Chondrocyte (in vitro differentiated cells): Measurements from ENCODE around the gene VPS13D. TPM values are rescaled to one million over a fixed set of nuclear protein-coding genes. Genes with fewer than 3 reads are reported as not detected.

Experiments
- DNase-seq: peaks from one replicate; pipeline ENCODE4 v3.0.0; 2021; ENCODE audit warnings: mixed read lengths, low spot score
- H3K27ac Mint-ChIP-seq: one replicate; pipeline ENCODE4 v1.8.0; 2021; ENCODE audit warnings: mild to moderate bottlenecking, moderate library complexity, mixed read lengths; ENCODE audit not compliant: unreplicated experiment
- H3K27me3 Mint-ChIP-seq: 2 replicates; pipeline ENCODE4 v1.8.0; 2021; ENCODE audit warnings: low read depth, mixed read lengths
- H3K36me3 Mint-ChIP-seq: 2 replicates; pipeline ENCODE4 v1.8.0; 2021; ENCODE audit warnings: low read depth, mixed read lengths
- H3K4me1 Mint-ChIP-seq: 2 replicates; pipeline ENCODE4 v1.8.0; 2021; ENCODE audit warnings: low read depth, mild to moderate bottlenecking, mixed read lengths
- H3K4me3 Mint-ChIP-seq: one replicate; pipeline ENCODE4 v1.8.0; 2021; ENCODE audit warnings: mild to moderate bottlenecking, moderate library complexity, mixed read lengths; ENCODE audit not compliant: unreplicated experiment
- H3K9me3 Mint-ChIP-seq: 2 replicates; pipeline ENCODE4 v1.8.0; 2021; ENCODE audit warnings: low read depth, mixed read lengths
- total RNA-seq: library from RNA; stranded (reverse); gene quantifications from 3 replicates; pipeline ENCODE4 v1.2.1, GENCODE V29; 2021
- TF ChIP-seq, protein P1 (sequence below): fragments of 200-600 bp; sonication (generic); IDR thresholded peaks from 2 replicates; pipeline ENCODE4 v1.5.0; 2021; ENCODE audit warnings: antibody characterized with exemption, mild to moderate bottlenecking, moderate library complexity

Gene VPS13D
- total RNA-seq, 1 donor from 2014 or later = 40.0 TPM

GRCh38 chr1:12194666-12195216, 35.1 kb upstream of the VPS13D start:
- TF ChIP-seq, protein P1, sequence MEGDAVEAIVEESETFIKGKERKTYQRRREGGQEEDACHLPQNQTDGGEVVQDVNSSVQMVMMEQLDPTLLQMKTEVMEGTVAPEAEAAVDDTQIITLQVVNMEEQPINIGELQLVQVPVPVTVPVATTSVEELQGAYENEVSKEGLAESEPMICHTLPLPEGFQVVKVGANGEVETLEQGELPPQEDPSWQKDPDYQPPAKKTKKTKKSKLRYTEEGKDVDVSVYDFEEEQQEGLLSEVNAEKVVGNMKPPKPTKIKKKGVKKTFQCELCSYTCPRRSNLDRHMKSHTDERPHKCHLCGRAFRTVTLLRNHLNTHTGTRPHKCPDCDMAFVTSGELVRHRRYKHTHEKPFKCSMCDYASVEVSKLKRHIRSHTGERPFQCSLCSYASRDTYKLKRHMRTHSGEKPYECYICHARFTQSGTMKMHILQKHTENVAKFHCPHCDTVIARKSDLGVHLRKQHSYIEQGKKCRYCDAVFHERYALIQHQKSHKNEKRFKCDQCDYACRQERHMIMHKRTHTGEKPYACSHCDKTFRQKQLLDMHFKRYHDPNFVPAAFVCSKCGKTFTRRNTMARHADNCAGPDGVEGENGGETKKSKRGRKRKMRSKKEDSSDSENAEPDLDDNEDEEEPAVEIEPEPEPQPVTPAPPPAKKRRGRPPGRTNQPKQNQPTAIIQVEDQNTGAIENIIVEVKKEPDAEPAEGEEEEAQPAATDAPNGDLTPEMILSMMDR = no peak
- H3K27ac Mint-ChIP-seq = no peak overlapping the region

DNA sequence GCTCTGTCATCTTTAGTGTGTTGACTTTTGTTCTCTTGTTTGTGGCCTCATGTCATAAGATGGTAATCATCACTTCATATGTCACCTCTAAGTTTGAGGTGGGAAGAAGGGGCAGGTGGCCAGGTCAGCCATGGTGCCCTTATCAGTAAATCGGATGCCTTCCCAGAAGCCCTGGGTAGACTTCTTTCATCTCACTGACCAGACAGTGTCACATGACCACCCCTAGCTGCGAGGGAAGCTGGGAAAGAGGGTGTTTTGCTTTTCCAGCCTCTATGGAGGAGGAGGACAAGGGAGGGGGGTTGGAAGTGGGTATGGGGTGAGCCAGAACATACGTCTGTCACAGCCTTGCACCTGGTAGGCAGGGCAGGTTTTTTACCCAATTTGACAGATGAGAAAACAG, 34.4 kb upstream of the VPS13D start:
- DNase-seq = no peak
- H3K9me3 Mint-ChIP-seq = no peaks in the 10 kb centered on the region
- no peak overlapping the region for H3K4me3 Mint-ChIP-seq
- H3K27ac Mint-ChIP-seq = no peak overlapping the region
- H3K36me3 Mint-ChIP-seq = no peaks in the 10 kb centered on the region
- peaks cover 37% of the 10 kb centered on the region for H3K27me3 Mint-ChIP-seq
- TF ChIP-seq, protein P1 = no peak
- H3K4me1 Mint-ChIP-seq = no peaks in the 10 kb centered on the region

More at GRCh38 chr1:12194666-12195216, 35.1 kb upstream of the VPS13D start:
- H3K4me1 Mint-ChIP-seq = no peaks in the 10 kb centered on the region
- no peak for DNase-seq
- no peaks in the 10 kb centered on the region for H3K9me3 Mint-ChIP-seq
- H3K36me3 Mint-ChIP-seq = no peaks in the 10 kb centered on the region
- peaks cover 40% of the 10 kb centered on the region for H3K27me3 Mint-ChIP-seq
- H3K4me3 Mint-ChIP-seq = no peak overlapping the region

GRCh38 chr1:12196641-12197482, 33.0 kb upstream of the VPS13D start:
- Mint-ChIP-seq H3K4me3 (no peak overlapping the region), H3K36me3 (no peaks in the 10 kb centered on the region), H3K27me3 (peaks cover 26% of the 10 kb centered on the region), H3K4me1 (no peaks in the 10 kb centered on the region), H3K9me3 (no peaks in the 10 kb centered on the region), H3K27ac (no peak overlapping the region)
- TF ChIP-seq, protein P1 = peak; percentile 49
- DNase-seq = no peak

- H3K4me3 Mint-ChIP-seq = no peak overlapping the region
- no peaks in the 10 kb centered on the region for H3K36me3 Mint-ChIP-seq
- TF ChIP-seq, protein P1 = no peak
These were observed 32.3 kb upstream of the VPS13D start for GRCh38 chr1:12197483-12197880.

GRCh38 chr1:12200208-12200607, 29.6 kb upstream of the VPS13D start:
- no peak overlapping the region for H3K27ac Mint-ChIP-seq
- no peaks in the 10 kb centered on the region for H3K9me3 Mint-ChIP-seq
- no peaks in the 10 kb centered on the region for H3K4me1 Mint-ChIP-seq
- TF ChIP-seq, protein P1 = no peak
- no peak for DNase-seq
- peaks cover 8% of the 10 kb centered on the region for H3K27me3 Mint-ChIP-seq
- H3K36me3 Mint-ChIP-seq = no peaks in the 10 kb centered on the region
- H3K4me3 Mint-ChIP-seq = no peak overlapping the region

More at GRCh38 chr1:12197483-12197880, 32.3 kb upstream of the VPS13D start:
- peaks cover 24% of the 10 kb centered on the region for H3K27me3 Mint-ChIP-seq
- no peaks in the 10 kb centered on the region for H3K9me3 Mint-ChIP-seq
- no peak overlapping the region for H3K27ac Mint-ChIP-seq
- no peak for DNase-seq
- H3K4me1 Mint-ChIP-seq = no peaks in the 10 kb centered on the region
